SK-N-SH treated with all-trans-retinoic acid at 6 μM for 48 hours (cell line): ENCODE results near the gene EVX1.

Experiments used
- ATAC-seq: fragments of 200-7000 bp; cut with Tn5 transposase; 3 replicates; pipeline ENCODE4 v1.9.1; 2020; ENCODE audit warnings: mild to moderate bottlenecking, moderate library complexity
- ARNTL ChIP-seq: fragments of 450-650 bp; formaldehyde crosslinking; IDR thresholded peaks from 2 replicates; pipeline ENCODE4 v1.5.0; 2020; ENCODE audit warnings: low read depth, mild to moderate bottlenecking, moderate library complexity, borderline replicate concordance
- BACH2 ChIP-seq: fragments of 250-450 bp; sonication (Bioruptor Pico); IDR thresholded peaks from 2 replicates; pipeline ENCODE4 v1.9.0; 2021; ENCODE audit warnings: mild to moderate bottlenecking, borderline replicate concordance
- CREB5 ChIP-seq: fragments of 250-450 bp; sonication (Bioruptor Pico); IDR thresholded peaks from 2 replicates; pipeline ENCODE4 v1.5.1; 2020; ENCODE audit warnings: low read depth, mild to moderate bottlenecking, moderate library complexity
- CSDC2 ChIP-seq: fragments of 250-450 bp; sonication (Bioruptor Pico); IDR thresholded peaks from 2 replicates; pipeline ENCODE4 v1.5.0; 2020; ENCODE audit warnings: mild to moderate bottlenecking, moderate library complexity
- ESRRG ChIP-seq: fragments of 250-450 bp; sonication (Bioruptor Pico); IDR thresholded peaks from 2 replicates; pipeline ENCODE4 v1.6.1; 2021; ENCODE audit warnings: mild to moderate bottlenecking
- GLIS3 ChIP-seq: fragments of 250-450 bp; sonication (Bioruptor Pico); IDR thresholded peaks from 2 replicates; pipeline ENCODE4 v1.5.0; 2020; ENCODE audit warnings: mild to moderate bottlenecking, moderate library complexity
- ISL1 ChIP-seq: fragments of 250-450 bp; sonication (Bioruptor Pico); IDR thresholded peaks from 2 replicates; pipeline ENCODE4 v2.1.2; 2022; ENCODE audit warnings: mild to moderate bottlenecking, moderate library complexity
- OSR1 ChIP-seq: fragments of 250-450 bp; sonication (Bioruptor Pico); IDR thresholded peaks from 2 replicates; pipeline ENCODE4 v1.8.0; 2022; ENCODE audit warnings: moderate library complexity, mild to moderate bottlenecking, inconsistent platforms
- PATZ1 ChIP-seq: fragments of 250-450 bp; sonication (Bioruptor Pico); IDR thresholded peaks from 2 replicates; pipeline ENCODE4 v1.8.0; 2020; ENCODE audit warnings: mild to moderate bottlenecking, moderate library complexity, borderline replicate concordance
- POU6F1 ChIP-seq: fragments of 250-450 bp; sonication (Bioruptor Pico); IDR thresholded peaks from 2 replicates; pipeline ENCODE4 v1.8.0; 2021; ENCODE audit warnings: low read depth, mild to moderate bottlenecking, moderate library complexity, borderline replicate concordance
- PPARA ChIP-seq: fragments of 250-450 bp; sonication (Bioruptor Pico); IDR thresholded peaks from 2 replicates; pipeline ENCODE4 v1.5.0; 2020; ENCODE audit warnings: mild to moderate bottlenecking, borderline replicate concordance
- RARB ChIP-seq: fragments of 250-450 bp; sonication (Bioruptor Pico); IDR thresholded peaks from 2 replicates; pipeline ENCODE4 v1.8.0; 2021; ENCODE audit warnings: mild to moderate bottlenecking, moderate library complexity
- SNAI2 ChIP-seq: fragments of 250-450 bp; sonication (Bioruptor Pico); IDR thresholded peaks from 2 replicates; pipeline ENCODE4 v1.5.0; 2020; ENCODE audit warnings: mild to moderate bottlenecking, moderate library complexity
- TCF4 ChIP-seq: fragments of 250-450 bp; sonication (Bioruptor Pico); IDR thresholded peaks from 2 replicates; pipeline ENCODE4 v1.8.0; 2021; ENCODE audit warnings: mild to moderate bottlenecking, moderate library complexity, borderline replicate concordance
- TOX ChIP-seq: fragments of 250-450 bp; sonication (Bioruptor Pico); IDR thresholded peaks from 2 replicates; pipeline ENCODE4 v1.8.0; 2021; ENCODE audit warnings: mild to moderate bottlenecking, moderate library complexity, borderline replicate concordance
- TSHZ2 ChIP-seq: fragments of 250-450 bp; sonication (Bioruptor Pico); IDR thresholded peaks from 2 replicates; pipeline ENCODE4 v1.5.0; 2020; ENCODE audit warnings: mild to moderate bottlenecking, moderate library complexity
- ZC3H10 ChIP-seq: fragments of 250-450 bp; sonication (Bioruptor Pico); IDR thresholded peaks from 2 replicates; pipeline ENCODE4 v1.5.1; 2021; ENCODE audit warnings: mild to moderate bottlenecking, moderate library complexity
- ZFP3 ChIP-seq: fragments of 250-450 bp; sonication (Bioruptor Pico); IDR thresholded peaks from 2 replicates; pipeline ENCODE4 v1.5.0; 2020; ENCODE audit warnings: mild to moderate bottlenecking, moderate library complexity
- ZFP30 ChIP-seq: fragments of 450-650 bp; formaldehyde crosslinking; IDR thresholded peaks from 2 replicates; pipeline ENCODE4 v1.5.0; 2022; ENCODE audit warnings: mild to moderate bottlenecking, moderate library complexity
- ZNF565 ChIP-seq: fragments of 450-650 bp; formaldehyde crosslinking; conservative IDR thresholded peaks from 2 replicates; pipeline ENCODE4 v1.5.0; 2020; ENCODE audit warnings: low read depth, mild to moderate bottlenecking, moderate library complexity
- ZNF70 ChIP-seq: fragments of 450-650 bp; formaldehyde crosslinking; IDR thresholded peaks from 2 replicates; pipeline ENCODE4 v1.5.0; 2020; ENCODE audit warnings: mild to moderate bottlenecking, moderate library complexity
- ZNF8 ChIP-seq: fragments of 450-650 bp; formaldehyde crosslinking; IDR thresholded peaks from 2 replicates; pipeline ENCODE4 v1.5.0; 2020; ENCODE audit warnings: mild to moderate bottlenecking, moderate library complexity

EVX1 gene

GRCh38 chr7:27242555-27243339 lies at the start of gene EVX1:
Gene EVX1, plus strand, starts transcription at chr7:27242802. Its CDS starts 229 bp downstream, at chr7:27243031.
- no peak for TF ChIP-seq CSDC2 (CRISPR knock-in tag)
- no peak for TF ChIP-seq ZFP3 (CRISPR knock-in tag)
- no peak for TF ChIP-seq ISL1 (CRISPR knock-in tag)
- no peak for TF ChIP-seq OSR1 (CRISPR knock-in tag)
- ATAC-seq: no peak

GRCh38 chr7:27193335-27194001 lies 49.1 kb upstream of the EVX1 start:
- ATAC-seq: no peak
- TF ChIP-seq CSDC2 (CRISPR knock-in tag) (no peak), ZNF565 (CRISPR knock-in tag) (no peak), RARB (CRISPR knock-in tag) (no peak), PPARA (CRISPR knock-in tag) (no peak), ISL1 (CRISPR knock-in tag) (no peak), ZNF70 (no peak), TOX (CRISPR knock-in tag) (no peak), ESRRG (CRISPR knock-in tag) (no peak), ZC3H10 (CRISPR knock-in tag) (no peak), ZNF8 (CRISPR knock-in tag) (no peak), TCF4 (CRISPR knock-in tag) (no peak), ZFP3 (CRISPR knock-in tag) (no peak), BACH2 (CRISPR knock-in tag) (no peak), PATZ1 (CRISPR knock-in tag) (no peak), CREB5 (no peak), ARNTL (CRISPR knock-in tag) (no peak), GLIS3 (CRISPR knock-in tag) (no peak), SNAI2 (CRISPR knock-in tag) (no peak)

- no peak for TF ChIP-seq ZC3H10 (CRISPR knock-in tag)
- no peak for TF ChIP-seq CREB5
- no peak for TF ChIP-seq TCF4 (CRISPR knock-in tag)
- no peak for TF ChIP-seq TSHZ2 (CRISPR knock-in tag)
- no peak for TF ChIP-seq CSDC2 (CRISPR knock-in tag)
- TF ChIP-seq BACH2 (CRISPR knock-in tag): no peak
- no peak for TF ChIP-seq ARNTL (CRISPR knock-in tag)
- no peak for TF ChIP-seq ZNF70
- no peak for TF ChIP-seq ISL1 (CRISPR knock-in tag)
- TF ChIP-seq ESRRG (CRISPR knock-in tag): no peak
- TF ChIP-seq RARB (CRISPR knock-in tag): no peak
- TF ChIP-seq ZNF8 (CRISPR knock-in tag): no peak
- TF ChIP-seq OSR1 (CRISPR knock-in tag): no peak
- TF ChIP-seq ZFP3 (CRISPR knock-in tag): no peak
- no peak for TF ChIP-seq GLIS3 (CRISPR knock-in tag)
- no peak for TF ChIP-seq ZFP30
- TF ChIP-seq TOX (CRISPR knock-in tag): no peak
- TF ChIP-seq POU6F1: no peak
- no peak for TF ChIP-seq ZNF565 (CRISPR knock-in tag)
- TF ChIP-seq SNAI2 (CRISPR knock-in tag): no peak
- no peak for ATAC-seq
Measured at GRCh38 chr7:27194002-27194352, 48.6 kb upstream of the EVX1 start.
